Stimulated activated memory B cell treated with anti-CD40 and anti-IgM and Interleukin-4, amounts not matched to agents 10 μg/mL and 1 μg/mL and 100 μg/mL, for 72 hours (primary cell): ENCODE measurements around the gene IL4R.
"Not testable (repeated sequence)": the region's sequence is repeated elsewhere in the genome, so short reads cannot be mapped to it uniquely, and the experiment has no call there.

Source experiments
- ATAC-seq: fragments of 150-1000 bp; cut with Tn5 transposase; 2 replicates; pipeline ENCODE4 v1.10.0; 2021
- H3K27ac Mint-ChIP-seq: one replicate; pipeline ENCODE4 v1.8.0; 2022; ENCODE audit warnings: mild to moderate bottlenecking, mixed read lengths
- H3K27me3 Mint-ChIP-seq: one replicate; pipeline ENCODE4 v1.8.0; 2022; ENCODE audit warnings: mixed read lengths
- H3K36me3 Mint-ChIP-seq: one replicate; pipeline ENCODE4 v1.8.0; 2022; ENCODE audit warnings: mixed read lengths
- H3K4me1 Mint-ChIP-seq: one replicate; pipeline ENCODE4 v1.8.0; 2022; ENCODE audit warnings: mixed read lengths
- H3K4me3 Mint-ChIP-seq: one replicate; pipeline ENCODE4 v1.8.0; 2022; ENCODE audit warnings: mild to moderate bottlenecking, moderate library complexity, mixed read lengths
- H3K9me3 Mint-ChIP-seq: one replicate; pipeline ENCODE4 v1.8.0; 2022; ENCODE audit warnings: mixed read lengths

Gene IL4R

DNA sequence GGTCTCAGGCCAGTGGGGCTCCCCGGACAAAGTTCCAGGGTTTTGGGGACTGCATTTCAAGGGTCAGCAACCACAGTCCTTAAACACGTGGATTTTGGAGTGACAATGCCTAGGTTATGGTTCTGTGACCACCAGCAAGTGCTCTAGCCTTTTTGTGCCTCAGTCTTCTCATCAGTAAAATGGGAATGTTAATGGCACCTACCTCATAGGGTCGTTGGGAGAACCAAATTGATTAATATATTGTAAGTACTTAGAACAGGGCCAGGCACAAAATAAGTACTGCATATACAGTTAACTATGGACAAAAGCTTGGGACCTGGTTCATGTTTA, 13.8 kb downstream of the IL4R start:
- H3K4me3 Mint-ChIP-seq, result no peak overlapping the region
- peaks cover 76% of the 10 kb centered on the region for H3K36me3 Mint-ChIP-seq
- no peak for ATAC-seq
- peaks cover 60% of the 10 kb centered on the region for H3K4me1 Mint-ChIP-seq
- no peak overlapping the region for H3K27ac Mint-ChIP-seq
- no peaks in the 10 kb centered on the region for H3K27me3 Mint-ChIP-seq
- peaks cover 3% of the 10 kb centered on the region for H3K9me3 Mint-ChIP-seq

DNA sequence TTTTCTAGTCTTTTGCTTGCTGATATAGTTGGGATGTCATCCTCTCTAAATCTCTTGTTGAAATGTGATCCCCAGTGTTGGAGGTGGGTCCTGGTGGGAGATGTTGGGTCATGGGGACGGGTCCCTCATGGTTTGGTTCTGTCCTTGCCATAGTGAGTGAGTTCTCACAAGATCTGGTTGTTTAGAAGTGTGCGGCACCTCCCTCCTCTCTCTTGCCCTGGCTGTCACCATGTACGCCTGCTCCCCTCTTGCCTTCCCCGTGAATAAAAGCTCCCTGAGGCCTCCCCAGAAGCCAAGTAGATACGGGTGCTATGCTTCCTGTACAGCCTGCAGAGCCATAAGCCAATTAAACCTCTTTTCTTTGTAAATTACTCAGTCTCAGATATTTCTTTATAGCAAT, 15.2 kb downstream of the IL4R start:
- Mint-ChIP-seq H3K27ac (peak overlapping the region; percentile 32), H3K36me3 (peaks cover 77% of the 10 kb centered on the region), H3K9me3 (peaks cover 3% of the 10 kb centered on the region), H3K4me3 (no peak overlapping the region), H3K27me3 (no peaks in the 10 kb centered on the region), H3K4me1 (peaks cover 49% of the 10 kb centered on the region)
- ATAC-seq, result no peak

DNA sequence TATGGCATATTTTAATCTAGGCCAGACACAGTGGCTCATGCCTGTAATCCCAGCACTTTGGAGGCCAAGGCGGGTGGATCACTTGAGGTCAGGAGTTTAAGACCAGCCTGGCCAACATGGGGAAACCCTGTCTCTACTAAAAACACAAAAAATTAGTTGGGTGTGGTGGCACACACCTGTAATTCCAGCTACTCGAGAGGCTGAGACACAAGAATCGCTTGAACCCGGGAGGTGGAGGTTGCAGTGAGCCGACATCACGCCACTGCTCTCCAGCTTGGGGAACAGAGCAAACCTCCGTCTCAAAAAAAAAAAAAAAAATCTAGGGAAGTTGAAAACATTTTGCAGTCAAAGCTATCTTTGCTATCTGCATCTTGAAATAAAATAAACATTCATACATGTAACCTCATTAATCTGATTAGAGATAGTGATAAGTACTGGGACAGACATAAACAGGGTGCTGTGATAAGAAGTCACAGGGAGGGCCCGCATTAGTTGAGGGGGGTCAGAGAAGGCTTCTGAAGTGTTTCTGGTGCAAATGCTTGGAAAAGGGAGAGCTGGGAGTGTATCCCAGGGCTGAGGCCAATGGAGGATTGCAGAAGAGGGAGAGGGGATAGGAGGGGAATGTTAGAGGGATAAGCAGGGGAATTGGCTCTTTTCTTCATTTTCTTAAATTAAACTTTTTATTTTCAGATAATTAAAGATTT, 15.8 kb downstream of the IL4R start:
- peak overlapping the region; percentile 36 for H3K27ac Mint-ChIP-seq
- peaks cover 76% of the 10 kb centered on the region for H3K36me3 Mint-ChIP-seq
- not testable (repeated sequence) for H3K9me3 Mint-ChIP-seq, ATAC-seq, H3K4me3 Mint-ChIP-seq, H3K27me3 Mint-ChIP-seq
- H3K4me1 Mint-ChIP-seq, result peaks cover 43% of the 10 kb centered on the region

DNA sequence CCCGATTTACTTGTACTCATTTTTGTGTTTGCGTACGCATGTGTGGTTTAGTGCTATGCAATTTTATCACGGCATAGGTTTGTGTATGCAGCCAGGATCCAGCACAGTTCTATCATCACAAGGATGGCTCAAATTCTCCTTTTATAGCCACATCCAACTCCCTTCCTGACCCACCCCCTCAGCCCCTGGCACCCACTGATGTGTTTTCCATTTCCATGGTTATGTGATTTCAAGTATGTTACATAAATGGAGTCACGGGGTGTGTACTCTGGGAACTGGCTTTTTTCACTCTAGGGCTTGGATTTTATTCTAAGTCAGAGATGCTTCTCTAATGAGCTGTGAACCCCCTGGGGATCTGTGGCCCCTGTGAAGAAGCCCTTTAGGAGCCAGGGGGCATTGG, 16.8 kb downstream of the IL4R start:
- Mint-ChIP-seq H3K4me3 (no peak overlapping the region), H3K27ac (no peak overlapping the region), H3K27me3 (no peaks in the 10 kb centered on the region), H3K9me3 (peaks cover 3% of the 10 kb centered on the region), H3K36me3 (peaks cover 79% of the 10 kb centered on the region), H3K4me1 (peaks cover 36% of the 10 kb centered on the region)
- ATAC-seq, result no peak

- H3K36me3 Mint-ChIP-seq, result peaks cover 82% of the 10 kb centered on the region
- H3K27ac Mint-ChIP-seq, result no peak overlapping the region
- H3K4me1 Mint-ChIP-seq, result peaks cover 32% of the 10 kb centered on the region
Observed at GRCh38 chr16:27332105-27332504, 18.3 kb downstream of the IL4R start.

DNA sequence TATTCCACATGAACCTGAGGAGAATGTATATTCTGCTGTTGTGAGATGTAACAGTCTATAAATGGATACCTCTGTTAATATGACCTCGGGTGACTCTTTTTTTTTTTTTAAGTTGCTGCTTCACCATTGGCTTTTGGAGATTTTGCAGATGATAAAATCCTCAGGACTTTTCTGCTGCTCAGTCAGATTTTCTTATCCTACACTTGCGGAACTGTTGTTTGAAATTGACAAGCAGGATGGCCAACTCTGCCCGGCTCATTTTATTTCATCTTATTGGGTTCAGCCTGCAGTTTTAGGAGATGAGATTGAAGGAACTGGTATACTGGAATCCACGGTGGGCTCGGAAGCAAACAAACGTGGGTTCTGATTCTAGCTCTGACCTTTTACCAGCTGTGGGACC, 19.3 kb downstream of the IL4R start:
- ATAC-seq, result no peak
- Mint-ChIP-seq H3K27me3 (no peaks in the 10 kb centered on the region), H3K27ac (no peak overlapping the region), H3K36me3 (peaks cover 86% of the 10 kb centered on the region), H3K9me3 (peaks cover 3% of the 10 kb centered on the region), H3K4me1 (peaks cover 29% of the 10 kb centered on the region), H3K4me3 (no peak overlapping the region)

More at GRCh38 chr16:27332105-27332504, 18.3 kb downstream of the IL4R start:
- H3K27me3 Mint-ChIP-seq, result no peaks in the 10 kb centered on the region
- H3K4me3 Mint-ChIP-seq, result no peak overlapping the region
- H3K9me3 Mint-ChIP-seq, result peaks cover 3% of the 10 kb centered on the region
- ATAC-seq, result no peak

DNA sequence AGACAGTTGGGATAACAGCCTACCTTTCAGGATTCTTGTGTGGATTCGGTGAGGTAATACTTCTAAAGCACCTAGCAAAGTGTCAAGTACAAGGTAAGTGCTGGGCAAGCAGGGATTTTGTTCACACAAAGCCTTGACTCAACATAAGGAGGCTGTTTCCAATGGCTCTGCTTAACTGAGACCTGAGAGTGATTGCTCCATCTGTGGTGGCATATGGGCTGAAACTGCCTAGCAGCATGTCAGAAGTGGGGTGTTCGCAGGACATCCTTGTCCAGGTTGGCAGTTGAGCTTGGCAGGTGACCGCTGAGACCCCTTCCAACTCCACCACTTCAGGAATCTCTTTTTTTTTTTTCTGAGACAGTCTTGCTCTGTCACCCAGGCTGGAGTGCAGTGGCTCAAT, 19.8 kb downstream of the IL4R start:
- Mint-ChIP-seq H3K4me1 (peaks cover 32% of the 10 kb centered on the region), H3K27ac (no peak overlapping the region), H3K27me3 (no peaks in the 10 kb centered on the region), H3K36me3 (peaks cover 90% of the 10 kb centered on the region), H3K9me3 (peaks cover 3% of the 10 kb centered on the region), H3K4me3 (no peak overlapping the region)
- ATAC-seq, result no peak

GRCh38 chr16:27334192-27334764, 20.5 kb downstream of the IL4R start:
- peaks cover 84% of the 10 kb centered on the region for H3K36me3 Mint-ChIP-seq
- peaks cover 26% of the 10 kb centered on the region for H3K4me1 Mint-ChIP-seq

DNA sequence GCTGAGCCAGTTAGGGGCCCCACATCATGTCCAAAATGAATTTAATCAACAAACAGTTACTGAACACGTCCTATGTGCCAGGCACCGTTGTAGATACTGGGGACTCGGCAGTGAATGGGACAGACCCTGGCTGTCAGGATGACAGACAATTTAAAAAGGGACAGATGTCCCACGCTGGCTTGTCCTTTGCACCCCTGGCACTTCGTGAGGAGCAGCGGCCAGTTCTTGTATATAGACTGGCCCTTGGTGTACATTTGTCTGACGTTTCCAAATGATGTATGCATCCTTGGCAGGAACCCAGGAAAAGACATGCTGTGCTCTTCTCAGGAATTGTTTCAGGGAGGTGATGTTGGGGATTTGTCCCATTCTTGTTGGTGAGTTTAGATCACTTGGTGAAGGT, 21.1 kb downstream of the IL4R start:
- H3K9me3 Mint-ChIP-seq, result no peaks in the 10 kb centered on the region
- no peak for ATAC-seq
- peaks cover 21% of the 10 kb centered on the region for H3K4me1 Mint-ChIP-seq
- no peaks in the 10 kb centered on the region for H3K27me3 Mint-ChIP-seq
- no peak overlapping the region for H3K4me3 Mint-ChIP-seq
- no peak overlapping the region for H3K27ac Mint-ChIP-seq
- peaks cover 84% of the 10 kb centered on the region for H3K36me3 Mint-ChIP-seq

More at GRCh38 chr16:27334192-27334764, 20.5 kb downstream of the IL4R start:
- ATAC-seq, result no peak
- Mint-ChIP-seq H3K27me3 (no peaks in the 10 kb centered on the region), H3K4me3 (no peak overlapping the region), H3K27ac (no peak overlapping the region), H3K9me3 (no peaks in the 10 kb centered on the region)

DNA sequence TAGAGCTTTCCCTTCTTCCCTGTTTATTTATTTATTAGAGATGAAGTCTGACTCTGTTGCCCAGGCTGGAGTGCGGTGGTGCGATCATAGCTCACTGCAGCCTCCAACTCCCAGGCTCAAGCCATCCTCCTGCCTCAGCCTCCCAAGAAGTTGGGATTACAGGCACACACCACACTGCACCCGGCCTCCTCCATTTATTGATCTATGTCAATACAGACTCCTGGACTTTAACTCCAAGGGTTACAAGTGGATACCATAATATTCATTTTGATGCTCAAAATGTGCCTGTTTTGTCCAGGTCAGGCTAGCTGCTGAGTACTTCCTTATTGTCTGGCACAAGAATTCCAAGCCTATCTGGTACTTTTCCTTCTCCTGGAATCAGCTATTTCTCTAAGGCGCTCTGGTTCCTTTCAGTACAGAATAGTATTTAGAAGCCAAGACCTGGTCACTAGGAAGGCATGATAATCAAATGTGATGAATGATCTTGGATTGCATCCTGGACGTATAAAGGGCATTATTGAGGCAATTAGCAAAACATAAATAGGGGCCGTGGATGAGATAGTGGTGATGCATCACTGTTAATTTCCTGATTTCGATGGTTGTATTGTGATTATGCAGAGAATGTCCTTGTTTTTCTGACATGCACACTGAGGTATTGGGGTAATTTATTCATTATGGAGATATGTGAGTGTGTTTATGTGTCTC, 21.7 kb downstream of the IL4R start:
- Mint-ChIP-seq H3K27me3 (no peaks in the 10 kb centered on the region), H3K4me3 (no peak overlapping the region), H3K4me1 (peaks cover 18% of the 10 kb centered on the region), H3K9me3 (no peaks in the 10 kb centered on the region), H3K27ac (no peak overlapping the region), H3K36me3 (peaks cover 84% of the 10 kb centered on the region)
- no peak for ATAC-seq

- no peak overlapping the region for H3K27ac Mint-ChIP-seq
Observed at GRCh38 chr16:27337024-27337423, 23.2 kb downstream of the IL4R start.

DNA sequence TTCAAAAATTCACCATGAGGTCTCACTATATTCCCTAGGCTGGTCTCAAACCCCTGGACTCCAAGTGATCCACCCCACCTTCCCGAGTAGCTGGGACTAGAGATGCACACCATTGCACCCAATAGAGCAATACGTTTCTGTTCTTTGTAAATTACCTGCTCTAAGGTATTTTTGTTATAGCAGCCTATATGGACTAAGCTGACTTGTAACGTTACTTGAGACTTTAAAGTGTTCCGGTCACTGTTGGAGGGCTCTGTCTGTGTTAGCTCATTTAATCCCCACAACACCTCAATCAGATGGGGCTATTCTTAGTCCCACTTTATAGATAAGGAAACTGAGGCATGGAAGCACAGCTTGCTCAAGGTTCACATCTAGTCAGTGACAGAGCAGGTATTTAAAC, 25.4 kb downstream of the IL4R start:
- H3K27me3 Mint-ChIP-seq, result no peaks in the 10 kb centered on the region
- H3K4me3 Mint-ChIP-seq, result no peak overlapping the region
- ATAC-seq, result no peak
- no peak overlapping the region for H3K27ac Mint-ChIP-seq
- no peaks in the 10 kb centered on the region for H3K9me3 Mint-ChIP-seq
- H3K36me3 Mint-ChIP-seq, result peaks cover 87% of the 10 kb centered on the region
- peaks cover 26% of the 10 kb centered on the region for H3K4me1 Mint-ChIP-seq

More at GRCh38 chr16:27337024-27337423, 23.2 kb downstream of the IL4R start:
- ATAC-seq, result no peak
- Mint-ChIP-seq H3K4me1 (peaks cover 26% of the 10 kb centered on the region), H3K27me3 (no peaks in the 10 kb centered on the region), H3K4me3 (no peak overlapping the region), H3K36me3 (peaks cover 87% of the 10 kb centered on the region), H3K9me3 (no peaks in the 10 kb centered on the region)

- Mint-ChIP-seq H3K27me3 (no peaks in the 10 kb centered on the region), H3K36me3 (peaks cover 82% of the 10 kb centered on the region), H3K27ac (no peak overlapping the region), H3K9me3 (no peaks in the 10 kb centered on the region), H3K4me1 (peaks cover 26% of the 10 kb centered on the region), H3K4me3 (no peak overlapping the region)
- no peak for ATAC-seq
Observed at GRCh38 chr16:27340654-27341053, 26.9 kb downstream of the IL4R start.

- peaks cover 26% of the 10 kb centered on the region for H3K4me1 Mint-ChIP-seq
- H3K9me3 Mint-ChIP-seq, result no peaks in the 10 kb centered on the region
- ATAC-seq, result no peak
- no peak overlapping the region for H3K27ac Mint-ChIP-seq
- peaks cover 80% of the 10 kb centered on the region for H3K36me3 Mint-ChIP-seq
- H3K27me3 Mint-ChIP-seq, result no peaks in the 10 kb centered on the region
- H3K4me3 Mint-ChIP-seq, result no peak overlapping the region
Observed at GRCh38 chr16:27341549-27341948, 27.8 kb downstream of the IL4R start.

DNA sequence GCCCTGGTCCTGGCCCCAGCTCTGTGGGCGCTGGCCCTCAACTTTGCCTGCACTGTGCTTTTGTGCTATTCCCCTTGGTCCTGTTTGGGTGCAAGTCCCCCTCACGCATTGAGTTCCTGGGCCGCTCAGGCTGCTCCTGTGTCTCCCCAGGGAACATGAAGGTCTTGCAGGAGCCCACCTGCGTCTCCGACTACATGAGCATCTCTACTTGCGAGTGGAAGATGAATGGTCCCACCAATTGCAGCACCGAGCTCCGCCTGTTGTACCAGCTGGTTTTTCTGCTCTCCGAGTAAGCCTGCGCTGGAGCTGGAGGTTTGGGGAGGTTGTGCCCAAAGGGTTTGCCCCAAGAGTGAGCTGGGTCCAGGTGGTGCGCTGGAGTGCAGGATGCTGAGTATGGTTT, 28.2 kb downstream of the IL4R start:
- peaks cover 30% of the 10 kb centered on the region for H3K4me1 Mint-ChIP-seq
- H3K27me3 Mint-ChIP-seq, result no peaks in the 10 kb centered on the region
- no peaks in the 10 kb centered on the region for H3K9me3 Mint-ChIP-seq
- ATAC-seq, result no peak
- H3K27ac Mint-ChIP-seq, result no peak overlapping the region
- no peak overlapping the region for H3K4me3 Mint-ChIP-seq
- peaks cover 80% of the 10 kb centered on the region for H3K36me3 Mint-ChIP-seq

GRCh38 chr16:27344721-27345120, 30.9 kb downstream of the IL4R start:
- no peaks in the 10 kb centered on the region for H3K27me3 Mint-ChIP-seq
- H3K36me3 Mint-ChIP-seq, result peaks cover 87% of the 10 kb centered on the region
- ATAC-seq, result no peak
- peaks cover 32% of the 10 kb centered on the region for H3K4me1 Mint-ChIP-seq
- no peak overlapping the region for H3K4me3 Mint-ChIP-seq
- no peak overlapping the region for H3K27ac Mint-ChIP-seq
- no peaks in the 10 kb centered on the region for H3K9me3 Mint-ChIP-seq
